Transverse colon (tissue), 4 donors: ENCODE results near the gene GRB7. TPM values are rescaled to one million over a fixed set of nuclear protein-coding genes. Genes with fewer than 3 reads are reported as not detected.

Source experiments
- small RNA-seq, 4 donors: library from RNA; depleted of rRNA; stranded (forward); fragments of <200 nt; gene quantifications; one replicate each; pipeline ENCODE3, GENCODE V24; 2016
- total RNA-seq, 4 donors: library from RNA; depleted of rRNA; stranded (reverse); fragments of >200 nt; gene quantifications; one replicate each; pipeline ENCODE4 v1.1.0, GENCODE V29; 2016

Gene GRB7
- total RNA-seq, 4 donors from 2014 or later: 25.9 to 44.5 (median 32.3) TPM

Small RNA genes within 50 kb of the gene (small RNA-seq; reads per million reads assigned to genes)
- 0 to 0.70 (median 0.12) reads per million in 4 donors for gene MIR4728

Other genes with a start within 250 kb of the GRB7 start
- not detected for gene NEUROD2, start 130.0 kb upstream of the GRB7 start, total RNA-seq
- 100 to 1,000 TPM; 125 to 509 (median 223) TPM for gene PPP1R1B, start 111.0 kb upstream of the GRB7 start, total RNA-seq
- gene STARD3, start 100.8 kb upstream of the GRB7 start, total RNA-seq: 100 to 1,000 TPM in 1 of 4 donors, 10 to 100 TPM in 3; 63.5 to 193 (median 73.2) TPM
- 1 to 10 TPM in 1 of 4 donors, under 1 TPM in 1, not detected in 2; 0.64 to 1.9 TPM for gene TCAP, start 72.6 kb upstream of the GRB7 start, total RNA-seq
- gene PNMT, start 69.5 kb upstream of the GRB7 start, total RNA-seq: 10 to 100 TPM in 1 of 4 donors, 1 to 10 TPM in 2, under 1 TPM in 1; 0.80 to 48.3 (median 1.3) TPM
- 10 to 100 TPM; 19.9 to 82.6 (median 46.2) TPM for gene PGAP3, start 49.9 kb upstream of the GRB7 start, total RNA-seq
- gene ERBB2, start 37.9 kb upstream of the GRB7 start, total RNA-seq: 100 to 1,000 TPM; 175 to 439 (median 234) TPM
- gene MIEN1, start 7.4 kb upstream of the GRB7 start, total RNA-seq: 100 to 1,000 TPM in 3 of 4 donors, 10 to 100 TPM in 1; 99.3 to 215 (median 109) TPM
- gene IKZF3, start 126.4 kb downstream of the GRB7 start, total RNA-seq: 10 to 100 TPM in 1 of 4 donors, 1 to 10 TPM in 3; 2.2 to 13.5 (median 3.0) TPM
- gene ZPBP2, start 130.3 kb downstream of the GRB7 start, total RNA-seq: under 1 TPM in 1 of 4 donors, not detected in 3; 0.27 TPM
- gene GSDMB, start 180.7 kb downstream of the GRB7 start, total RNA-seq: 100 to 1,000 TPM; 109 to 142 (median 116) TPM
- 10 to 100 TPM; 47.4 to 78.9 (median 56.7) TPM for gene ORMDL3, start 189.7 kb downstream of the GRB7 start, total RNA-seq
- not detected for gene LRRC3C, start 189.8 kb downstream of the GRB7 start, total RNA-seq
- gene GSDMA, start 225.1 kb downstream of the GRB7 start, total RNA-seq: 1 to 10 TPM in 1 of 4 donors, not detected in 3; 3.7 TPM
- 100 to 1,000 TPM in 3 of 4 donors, 10 to 100 TPM in 1; 80.7 to 117 (median 112) TPM for gene PSMD3, start 242.9 kb downstream of the GRB7 start, total RNA-seq